NCI-H2107 treated with DMSO at 0.1 percent for 48 hours (cell line): ENCODE measurements around the gene UNC5C.

ENCODE experiments used
- DNase-seq: peaks from one replicate; lab custom pipeline; 2025; ENCODE audit not compliant: unreplicated experiment; lab: John Stamatoyannopoulos, UW

UNC5C gene

DNA sequence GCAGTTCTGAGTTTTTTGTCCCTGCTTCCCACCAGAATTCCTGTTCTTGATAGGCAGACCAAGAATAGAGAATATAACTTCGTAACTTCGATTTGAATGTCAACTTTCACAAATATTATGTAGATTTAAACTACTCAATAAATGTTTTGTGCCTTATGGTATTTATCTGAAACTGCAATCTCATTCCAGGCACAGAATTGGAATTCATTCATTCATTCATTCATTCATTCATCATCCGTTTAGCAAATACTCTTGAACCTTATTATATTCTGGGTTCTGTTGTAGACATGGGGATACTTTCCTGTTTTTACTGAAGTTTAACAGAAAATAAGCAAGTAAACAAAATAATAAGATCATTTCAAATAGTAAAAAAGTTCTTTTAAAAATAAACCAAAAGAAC lies 324.4 kb downstream of the UNC5C start:
- DNase-seq = no peak

DNA sequence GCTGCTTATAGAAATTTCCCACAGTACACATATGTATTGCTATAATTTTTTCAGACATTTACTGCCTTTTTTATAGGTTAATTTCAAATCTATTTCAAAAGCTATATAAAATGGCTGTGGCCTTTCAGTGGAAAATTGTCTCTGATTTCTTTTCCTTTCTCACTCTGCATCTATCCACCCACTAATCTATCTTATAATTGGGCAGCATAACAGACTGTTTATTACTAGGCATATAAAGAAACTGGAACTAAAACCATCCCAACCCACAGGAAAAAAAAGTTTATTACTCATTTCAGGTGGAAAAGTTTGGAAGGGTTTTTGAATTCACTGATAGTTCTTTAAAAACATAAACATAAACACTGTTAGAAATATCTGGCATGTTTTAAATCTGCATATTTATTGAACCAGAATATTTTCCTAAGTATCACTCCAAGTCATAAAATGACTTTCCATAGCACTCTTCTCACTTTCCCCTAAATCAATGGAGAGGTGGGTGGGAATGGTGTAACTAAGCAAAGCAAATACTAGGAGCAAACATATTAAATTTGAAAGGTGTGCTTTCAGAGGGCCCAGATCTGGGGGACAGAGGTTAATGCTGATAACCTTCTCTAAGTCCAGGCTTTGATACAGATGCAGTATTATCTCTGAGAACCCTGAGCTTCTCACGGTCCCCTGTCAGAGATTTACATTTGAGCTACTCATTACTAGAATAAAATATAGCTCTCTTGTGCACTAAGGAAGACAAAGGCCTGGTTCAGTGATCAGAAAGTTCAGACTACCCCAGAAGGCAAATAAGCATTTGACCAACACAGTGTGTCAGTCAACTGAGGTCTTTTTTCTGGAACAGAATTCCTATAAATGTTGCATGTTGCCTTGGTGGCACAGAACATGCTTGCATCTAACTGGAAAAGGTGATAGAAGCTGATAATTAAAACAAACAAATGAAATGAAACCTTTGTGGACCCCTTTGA lies 328.3 kb downstream of the UNC5C start:
- DNase-seq = no peak

DNA sequence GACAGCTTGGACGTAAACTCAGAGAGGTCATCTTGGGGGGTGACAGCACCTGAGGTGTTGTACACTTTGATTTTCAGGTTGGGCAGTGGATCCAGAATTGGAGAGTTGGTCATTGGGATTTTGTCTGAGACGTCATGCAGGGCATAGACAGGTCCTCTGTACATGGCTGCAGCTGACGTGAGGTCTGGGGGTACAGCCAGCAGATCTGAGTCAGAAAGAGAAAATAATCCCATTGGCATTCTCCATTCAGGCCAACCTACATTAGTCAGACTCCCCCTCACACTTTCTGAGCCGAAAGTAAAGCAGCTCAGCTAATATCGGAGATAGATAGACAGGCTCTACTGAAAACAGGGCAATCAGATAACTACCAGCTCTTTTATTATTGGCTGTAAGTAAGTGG lies 329.7 kb downstream of the UNC5C start:
- no peak for DNase-seq

DNA sequence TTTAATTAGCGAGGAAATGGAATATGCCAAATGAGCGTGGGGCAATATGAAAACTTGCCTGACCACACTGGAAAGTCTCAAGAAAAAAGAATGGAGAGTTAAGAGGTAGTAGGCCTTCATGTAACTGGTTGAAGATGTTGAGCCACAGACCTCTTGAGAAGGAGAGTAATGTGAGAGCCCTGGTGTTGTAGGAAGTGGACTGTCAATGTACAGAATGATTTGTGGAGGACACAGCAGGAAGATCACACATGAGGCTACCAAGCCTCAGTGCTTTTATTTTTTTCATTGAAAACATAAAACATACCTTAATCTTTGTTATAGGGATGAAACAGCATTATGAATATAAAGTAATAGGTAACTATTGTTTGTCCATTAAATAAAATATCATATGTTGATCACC lies 331.6 kb downstream of the UNC5C start:
- no peak for DNase-seq

DNA sequence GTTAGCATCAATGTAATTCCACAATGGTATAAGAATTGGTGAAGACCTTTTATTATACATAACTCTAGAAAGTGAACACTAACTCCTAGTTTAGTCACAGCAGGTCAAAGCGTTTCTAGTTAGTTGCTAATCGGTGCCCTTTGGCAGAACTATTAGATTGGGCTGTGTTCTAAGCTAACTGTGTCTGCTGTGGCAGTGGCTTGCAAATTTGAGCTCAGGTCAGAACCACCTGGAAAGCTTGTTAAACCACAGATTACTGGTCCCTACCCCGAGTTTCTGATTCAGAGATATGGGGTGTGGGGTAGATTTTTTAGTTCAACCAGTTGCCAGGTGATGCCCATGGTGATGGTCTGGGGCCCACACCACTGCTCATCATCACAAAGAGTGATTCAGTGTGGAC lies 332.1 kb downstream of the UNC5C start:
- DNase-seq = no peak

DNA sequence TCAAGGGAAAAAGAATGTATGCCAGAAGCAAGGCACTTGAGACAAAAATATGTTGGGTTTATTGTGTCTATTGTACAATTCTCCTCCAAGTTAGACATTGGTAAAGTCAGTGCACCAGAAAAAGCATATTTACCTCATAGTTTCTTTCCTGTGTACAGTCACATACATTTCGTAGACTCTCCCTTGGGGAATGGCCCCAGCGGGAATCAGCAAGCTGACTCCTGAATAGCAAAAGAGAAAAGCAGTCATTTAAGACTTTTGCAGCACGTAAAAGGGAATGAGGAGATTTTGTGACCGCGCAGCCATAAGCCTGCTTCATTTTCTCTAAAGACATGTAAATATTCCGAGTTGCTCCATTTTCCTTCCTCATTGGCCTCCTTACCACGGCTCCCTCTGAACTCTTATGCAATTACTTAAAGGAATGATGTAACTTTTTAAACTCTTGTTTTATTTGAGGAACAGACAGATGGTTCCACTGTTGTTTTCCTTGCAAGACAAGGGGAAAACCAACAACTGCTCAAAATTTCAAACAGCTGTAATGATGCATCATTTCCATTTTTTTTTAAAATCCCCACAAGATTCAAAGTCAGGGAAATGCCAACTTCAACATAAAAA lies 332.7 kb downstream of the UNC5C start:
- no peak for DNase-seq

DNA sequence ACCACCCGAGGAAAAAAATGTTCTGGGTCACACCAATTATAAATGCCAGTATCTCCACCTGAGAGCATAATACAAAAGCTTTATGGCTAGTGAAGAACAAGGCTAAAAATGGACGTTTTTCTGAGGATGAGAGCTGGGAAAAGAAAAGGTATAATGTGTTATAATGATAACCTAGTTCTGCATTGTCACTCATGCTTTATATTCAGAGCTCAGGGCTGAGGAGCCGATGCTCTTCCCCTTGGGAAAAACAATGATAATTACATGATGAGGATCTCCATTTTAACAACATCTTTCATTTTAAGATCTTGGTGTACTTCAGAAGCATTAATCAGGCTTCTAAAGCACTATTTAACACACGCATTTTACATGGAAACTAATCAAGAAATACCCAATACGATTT lies 333.7 kb downstream of the UNC5C start:
- no peak for DNase-seq

DNA sequence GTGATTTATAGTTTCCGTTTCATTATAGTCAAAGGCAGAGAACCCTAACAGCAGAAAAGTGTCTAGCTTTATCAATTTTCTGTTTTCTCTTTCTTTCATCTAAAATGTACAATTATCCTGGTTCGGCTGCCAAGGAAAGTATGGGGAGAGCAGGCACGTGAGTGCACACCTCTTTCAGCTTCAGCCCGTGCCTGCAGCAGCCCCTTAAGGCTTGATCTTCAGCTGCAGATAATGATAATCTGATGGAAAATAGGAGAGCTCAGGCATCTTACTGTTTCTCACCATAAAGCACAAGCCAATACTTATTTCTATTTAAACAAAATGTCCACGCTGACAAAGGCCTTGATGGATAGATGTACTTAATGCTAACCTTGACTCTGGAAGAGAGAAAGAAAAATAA lies 334.4 kb downstream of the UNC5C start:
- DNase-seq = no peak

DNA sequence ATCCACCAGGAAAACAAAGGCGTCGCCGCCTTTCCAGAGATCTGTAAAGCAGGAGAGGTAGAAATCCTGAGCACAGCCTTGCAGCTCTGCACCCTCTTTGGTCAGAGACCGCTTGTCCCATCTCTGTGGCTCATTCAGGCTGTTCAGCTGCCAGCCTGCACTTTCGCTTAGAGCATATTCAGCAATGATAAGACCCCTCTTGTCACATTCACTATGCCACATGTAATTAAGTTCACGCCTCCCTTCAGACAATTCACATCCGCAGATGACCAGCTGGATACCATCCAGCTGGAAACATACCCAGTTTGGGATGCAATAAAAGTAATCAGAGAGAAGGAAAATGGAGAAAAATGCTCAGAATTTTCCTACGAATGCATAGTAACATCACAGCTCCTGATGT lies 335.4 kb downstream of the UNC5C start:
- no peak for DNase-seq

DNA sequence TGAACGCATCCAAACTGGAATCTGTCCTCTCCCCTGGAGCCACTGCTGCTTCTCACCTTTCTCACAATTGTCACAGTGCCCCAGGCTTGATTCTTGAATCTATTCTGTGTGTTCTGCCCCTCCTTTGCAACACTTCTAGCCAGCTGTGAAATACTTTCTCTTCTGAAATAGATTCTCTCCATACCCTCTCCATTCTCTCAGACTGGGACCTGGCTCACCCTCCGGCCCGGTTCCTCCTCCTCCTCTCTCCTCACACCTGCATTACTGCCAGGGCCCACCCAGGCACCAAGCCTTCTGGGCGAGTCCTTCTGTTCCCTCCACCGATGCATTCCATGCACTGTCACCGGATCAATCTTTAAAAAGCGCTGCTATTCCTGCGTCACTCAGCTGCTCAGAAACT lies 336.1 kb downstream of the UNC5C start:
- DNase-seq = no peak

DNA sequence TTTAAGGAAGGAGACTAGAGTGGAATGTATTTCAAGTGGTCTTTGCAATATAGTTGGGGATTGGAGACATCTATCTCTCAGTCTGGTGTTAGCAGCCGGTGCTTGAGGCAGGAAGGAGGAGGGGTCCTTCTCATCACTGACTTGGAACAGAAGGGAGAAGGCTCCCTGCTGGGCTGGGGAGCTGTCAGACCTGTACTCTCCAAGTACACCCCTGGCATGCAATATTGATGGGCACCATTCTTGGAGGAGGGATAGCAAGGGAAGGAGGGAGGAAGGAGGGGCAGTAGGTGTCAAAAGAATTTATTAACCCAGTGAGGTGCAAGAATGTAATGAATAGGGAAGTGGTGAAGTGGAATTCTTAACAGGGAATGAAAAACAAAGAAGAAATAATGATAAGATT lies 338.8 kb downstream of the UNC5C start:
- DNase-seq = no peak

DNA sequence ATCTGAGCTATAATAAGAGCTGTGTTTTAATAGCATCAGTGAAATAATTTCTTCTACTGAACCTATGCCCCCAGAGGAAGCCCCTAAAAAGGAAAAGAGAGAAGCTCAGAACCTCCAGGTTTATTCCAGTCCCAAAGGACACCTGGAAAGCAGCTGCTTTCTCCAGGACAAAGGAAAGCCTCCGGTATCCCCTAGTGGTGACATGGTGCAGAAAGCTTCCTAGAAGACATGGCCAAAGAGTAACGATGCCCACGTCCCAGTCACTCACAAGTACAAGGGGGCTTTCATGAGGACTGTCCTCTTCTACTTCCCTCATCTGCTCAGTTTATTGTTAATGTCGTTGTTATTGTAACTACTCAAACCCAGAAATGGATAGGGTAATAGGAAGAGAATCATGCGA lies 343.9 kb downstream of the UNC5C start:
- no peak for DNase-seq

DNA sequence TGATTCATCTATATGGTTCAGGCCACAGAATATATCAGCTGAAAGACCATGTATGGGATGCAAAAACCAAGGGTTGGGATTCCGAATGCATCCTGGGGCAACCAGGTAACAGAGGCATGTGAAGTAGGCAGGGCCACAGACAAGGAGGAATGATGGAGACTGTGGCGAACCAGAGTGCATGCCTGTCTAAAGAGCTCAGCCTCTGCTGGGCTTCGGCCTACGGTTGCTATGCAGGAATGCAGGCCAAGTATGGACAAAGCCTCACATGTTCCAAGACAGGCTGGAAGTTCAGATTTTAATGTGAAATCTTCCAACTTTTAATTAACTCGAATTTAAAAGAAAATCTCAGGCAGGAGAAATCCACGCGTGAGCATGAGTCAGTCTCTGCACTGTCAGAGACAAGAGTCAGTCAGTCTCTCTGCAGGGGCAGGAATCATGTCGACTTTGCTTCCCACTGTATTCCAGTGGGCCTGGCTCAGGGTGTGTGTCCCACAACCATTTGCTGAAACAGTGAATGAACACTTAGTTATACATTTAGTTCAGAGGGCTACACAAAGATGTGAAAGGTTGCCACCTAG lies 344.4 kb downstream of the UNC5C start:
- no peak for DNase-seq

DNA sequence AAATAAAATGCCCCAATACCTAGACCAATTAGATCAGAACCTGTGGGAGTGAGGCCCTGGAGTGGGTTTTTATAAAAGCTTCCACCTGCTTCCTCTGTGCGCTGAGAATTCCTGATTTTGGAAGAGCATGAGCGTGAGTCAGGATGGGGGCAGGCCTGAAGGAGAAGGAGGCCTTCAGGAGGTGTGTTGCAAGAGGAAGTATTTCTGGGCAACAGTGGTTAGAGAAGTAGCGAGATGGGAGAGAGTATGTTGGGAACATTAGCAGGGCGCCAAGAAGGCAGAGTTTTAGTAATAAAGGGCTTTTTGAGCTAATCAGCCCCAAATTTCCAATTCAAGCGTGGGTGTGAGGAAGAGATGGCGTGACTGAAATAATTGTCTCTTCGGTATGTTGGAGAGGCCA lies 349.8 kb downstream of the UNC5C start:
- DNase-seq = no peak

DNA sequence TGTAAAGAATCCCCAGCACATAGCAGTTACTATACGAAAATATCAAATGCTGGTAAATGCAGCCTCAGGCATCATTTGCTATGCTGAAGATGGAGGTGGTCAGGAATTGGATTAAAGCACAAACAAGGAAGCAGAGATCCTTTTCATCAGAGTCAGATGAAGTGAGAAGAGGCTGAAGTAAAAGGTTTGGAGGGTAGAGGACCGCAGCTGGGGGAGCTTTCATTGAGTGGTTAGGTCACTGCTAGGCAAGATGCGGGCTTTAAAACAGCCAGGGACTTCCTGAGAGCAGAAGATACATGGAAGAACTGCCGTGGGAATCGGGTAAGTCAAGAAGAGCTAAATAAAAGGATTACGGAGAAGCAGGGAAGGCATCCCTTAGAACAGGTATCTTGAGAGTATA lies 351.4 kb downstream of the UNC5C start:
- no peak for DNase-seq

DNA sequence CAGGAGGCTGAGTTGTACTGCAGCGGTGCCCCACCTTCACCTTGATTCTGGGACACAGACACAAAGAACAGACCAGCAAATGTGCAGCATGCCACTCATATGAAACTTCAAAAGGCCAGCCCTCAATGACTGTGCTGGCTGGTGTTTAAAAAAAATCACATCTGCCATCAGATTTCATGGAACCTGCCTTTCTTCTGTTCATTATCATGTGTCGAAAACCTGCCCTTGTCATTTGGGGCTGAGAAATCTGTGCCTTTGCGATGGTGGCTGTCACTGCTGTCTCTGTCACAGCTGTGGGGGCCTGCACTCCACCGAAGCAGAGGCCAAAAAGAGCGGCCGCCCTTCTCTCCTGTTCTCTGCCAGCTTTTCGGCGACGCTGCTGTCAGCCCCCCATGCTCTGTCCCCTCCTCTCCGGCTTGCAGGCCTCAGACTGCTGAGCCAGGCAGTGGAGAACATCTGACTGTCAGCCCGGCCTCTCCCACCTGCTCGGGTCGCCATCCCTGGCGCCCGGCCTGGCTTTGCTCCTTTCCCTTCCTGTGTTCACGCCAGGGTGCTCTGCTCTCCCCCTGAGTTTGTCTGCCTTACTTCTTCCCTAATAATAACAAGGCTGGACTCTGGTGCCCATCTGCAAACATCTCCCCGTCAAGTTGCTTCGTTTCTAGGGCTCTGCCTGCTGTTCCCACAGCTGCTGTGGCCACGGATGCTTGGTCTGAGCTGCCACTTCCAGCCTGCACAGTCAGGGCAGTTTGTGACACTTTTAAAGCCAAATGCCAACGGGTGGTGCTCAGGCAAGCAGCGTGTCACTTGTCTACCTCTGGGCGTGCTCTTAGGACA lies 355.2 kb downstream of the UNC5C start:
- DNase-seq = no peak

DNA sequence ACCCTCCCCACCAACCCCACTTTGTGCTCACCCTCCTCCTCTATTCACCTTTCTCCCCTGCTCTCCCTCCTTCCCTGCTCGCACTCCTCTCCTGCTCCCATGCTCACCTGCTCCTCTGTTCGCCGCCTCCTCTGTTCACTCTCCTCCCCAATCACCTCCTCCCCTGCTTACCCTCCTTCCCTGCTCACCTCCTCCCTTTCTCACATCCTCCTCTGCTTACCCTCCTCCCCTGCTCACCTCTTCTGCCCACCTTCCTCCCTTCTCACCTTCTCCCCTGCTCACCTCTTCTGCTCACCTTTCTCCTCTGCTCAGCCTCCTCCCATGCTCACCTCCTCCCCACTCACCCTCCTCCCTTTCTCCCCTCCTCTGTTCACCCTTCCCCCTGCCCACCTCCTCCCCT lies 357.2 kb downstream of the UNC5C start:
- DNase-seq = no peak

DNA sequence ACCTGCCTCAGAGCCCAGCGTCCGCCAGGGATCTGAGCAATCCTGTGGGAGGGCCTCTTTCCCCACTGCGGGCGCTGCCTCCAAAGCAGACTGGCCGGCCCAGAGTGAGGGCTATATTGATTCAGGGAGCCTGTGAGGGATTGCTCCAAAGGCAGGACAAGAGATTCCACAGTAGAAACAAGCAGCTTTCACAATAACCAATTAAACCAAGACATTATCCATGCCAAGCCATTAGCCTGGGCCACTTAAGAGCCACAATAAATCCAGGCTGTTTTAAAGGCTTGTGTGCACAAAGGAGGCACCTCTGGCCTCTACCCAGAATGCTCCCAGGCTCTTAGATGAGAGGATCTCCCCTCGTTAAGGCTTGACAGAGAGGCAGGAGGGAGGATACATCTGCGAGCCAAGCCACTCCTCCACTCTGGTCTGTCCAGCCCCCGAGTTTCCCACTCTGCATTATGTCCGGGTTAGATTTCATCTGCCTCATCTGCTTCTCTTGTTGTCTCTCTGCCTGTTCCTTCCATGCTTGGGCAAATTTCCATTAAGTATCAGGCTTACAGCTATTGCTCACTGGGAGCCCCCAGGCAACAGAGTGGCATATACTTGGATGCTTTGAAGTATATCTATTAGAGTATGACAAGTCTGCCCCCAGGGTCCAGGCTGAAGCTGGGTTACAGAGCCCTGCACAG lies 357.9 kb downstream of the UNC5C start:
- DNase-seq = no peak

DNA sequence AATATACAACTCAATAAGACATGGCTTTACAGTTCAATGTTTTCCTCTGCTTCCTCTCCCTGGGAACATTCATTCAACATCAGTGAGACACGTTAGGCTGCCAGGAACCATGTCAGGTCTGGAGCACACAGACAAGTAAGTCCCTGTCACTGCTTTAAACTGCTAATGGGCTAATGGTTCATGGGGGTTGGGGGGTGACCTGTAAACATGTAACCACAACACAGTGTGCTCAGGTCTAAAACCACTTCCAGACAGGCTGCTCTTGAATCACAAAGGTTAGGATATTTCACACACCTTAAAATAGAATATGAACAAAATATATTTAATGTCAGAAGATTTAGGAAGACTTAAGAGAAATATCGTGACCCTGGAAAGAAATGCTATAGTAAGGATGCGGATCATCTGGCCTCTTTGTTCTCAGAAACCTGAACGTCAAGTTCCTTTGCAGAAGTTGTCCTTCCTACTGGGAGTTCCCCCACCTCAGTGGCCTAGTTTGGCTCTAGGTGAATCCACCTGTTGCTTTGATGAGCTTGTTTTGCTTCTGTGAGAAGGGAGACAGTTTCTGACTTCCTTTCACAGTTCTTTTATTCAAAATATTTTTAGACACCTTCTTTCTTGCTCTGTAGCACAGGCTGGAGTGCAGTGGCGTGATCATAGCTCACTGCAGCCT lies 359.9 kb downstream of the UNC5C start:
- no peak for DNase-seq

DNA sequence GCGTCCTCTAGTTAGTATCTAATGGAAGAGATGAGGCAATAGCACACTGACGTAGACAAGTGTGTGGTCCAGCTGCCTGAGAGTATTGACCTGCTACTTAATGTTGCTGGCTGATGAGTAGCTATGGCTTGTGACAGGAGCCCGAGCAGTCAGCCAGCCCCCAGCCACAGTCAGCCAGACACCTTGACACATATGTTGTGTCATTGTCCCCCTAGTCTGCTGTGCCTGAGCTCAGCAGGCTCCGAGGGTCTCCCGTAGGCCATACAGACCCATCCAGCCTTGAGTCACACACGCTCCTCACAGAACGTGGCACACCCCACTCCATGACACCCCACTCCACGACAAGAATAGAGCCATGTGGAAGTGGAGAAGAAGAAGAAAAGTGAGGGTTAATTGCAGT lies 362.1 kb downstream of the UNC5C start:
- no peak for DNase-seq
